ENCODE data around the gene CENPC. TPM values are rescaled to one million over a fixed set of nuclear protein-coding genes. Genes with fewer than 3 reads are reported as not detected.
A peak's percentile ranks its signal among the peaks of the same experiment; 100 is the strongest.

CENPC gene, protein sequence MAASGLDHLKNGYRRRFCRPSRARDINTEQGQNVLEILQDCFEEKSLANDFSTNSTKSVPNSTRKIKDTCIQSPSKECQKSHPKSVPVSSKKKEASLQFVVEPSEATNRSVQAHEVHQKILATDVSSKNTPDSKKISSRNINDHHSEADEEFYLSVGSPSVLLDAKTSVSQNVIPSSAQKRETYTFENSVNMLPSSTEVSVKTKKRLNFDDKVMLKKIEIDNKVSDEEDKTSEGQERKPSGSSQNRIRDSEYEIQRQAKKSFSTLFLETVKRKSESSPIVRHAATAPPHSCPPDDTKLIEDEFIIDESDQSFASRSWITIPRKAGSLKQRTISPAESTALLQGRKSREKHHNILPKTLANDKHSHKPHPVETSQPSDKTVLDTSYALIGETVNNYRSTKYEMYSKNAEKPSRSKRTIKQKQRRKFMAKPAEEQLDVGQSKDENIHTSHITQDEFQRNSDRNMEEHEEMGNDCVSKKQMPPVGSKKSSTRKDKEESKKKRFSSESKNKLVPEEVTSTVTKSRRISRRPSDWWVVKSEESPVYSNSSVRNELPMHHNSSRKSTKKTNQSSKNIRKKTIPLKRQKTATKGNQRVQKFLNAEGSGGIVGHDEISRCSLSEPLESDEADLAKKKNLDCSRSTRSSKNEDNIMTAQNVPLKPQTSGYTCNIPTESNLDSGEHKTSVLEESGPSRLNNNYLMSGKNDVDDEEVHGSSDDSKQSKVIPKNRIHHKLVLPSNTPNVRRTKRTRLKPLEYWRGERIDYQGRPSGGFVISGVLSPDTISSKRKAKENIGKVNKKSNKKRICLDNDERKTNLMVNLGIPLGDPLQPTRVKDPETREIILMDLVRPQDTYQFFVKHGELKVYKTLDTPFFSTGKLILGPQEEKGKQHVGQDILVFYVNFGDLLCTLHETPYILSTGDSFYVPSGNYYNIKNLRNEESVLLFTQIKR
- 11.8 and 24.5 TPM in 2 replicates for total RNA-seq (2014; rRNA removed; shearing (Covaris generic))
- 15.9 and 21.6 TPM in 2 replicates for polyA plus RNA-seq (2016; fragmentation: Nextera tagmentation; extraction: Ambion mirVana)
- long read RNA-seq, partial matches to known transcripts: 11 of 14 reads
- long read RNA-seq, other reads (novel, unspliced or antisense): 3 of 14 reads

GRCh38 chr4:67545199-67546003 lies at the start of gene CENPC:
CENPC (minus strand) TSS chr4:67545503; CDS start chr4:67545355, 148 bp downstream.
- no peaks in the 10 kb centered on the region for H3K9me2 ChIP-seq (ENCODE audit: insufficient read depth)

More at GRCh38 chr4:67545199-67546003, at the start of gene CENPC:
- H2AFZ ChIP-seq: peak within 1 kb of the TSS; percentile 90
- peak within 1 kb of the TSS; percentile 94 for H3K4me2 ChIP-seq
- peaks cover 4% of the 10 kb centered on the region; the same call in 1 of the 2 replicates for H3K36me3 ChIP-seq (ENCODE audit: insufficient read depth)
- H3K27ac ChIP-seq (ENCODE audit: low read depth): peak within 1 kb of the TSS; percentile 97
- ATAC-seq (peak; percentile 99), DNase-seq (ENCODE audit: low spot score) (peak; percentile 98)
- H3K79me2 ChIP-seq (replicated peaks; ENCODE audit: insufficient read depth): peaks cover 41% of the 10 kb centered on the region
- 0 out of 2 replicates have a peak, but pooled peaks cover 5% of the 10 kb centered on the region for H3K4me1 ChIP-seq (ENCODE audit: insufficient read depth)
- no peaks in the 10 kb centered on the region for H3F3A ChIP-seq (replicated peaks; ENCODE audit: low read depth)
- peaks cover 8% of the 10 kb centered on the region; the same call in 1 of the 3 replicates for H3K36me3 Mint-ChIP-seq (ENCODE audit: low read depth)
- peaks cover 4% of the 10 kb centered on the region for H3K27me3 Mint-ChIP-seq (ENCODE audit: insufficient read depth, low read depth, poor library complexity)
- H3K4me1 Mint-ChIP-seq: peaks cover 2% of the 10 kb centered on the region; the same call in 2 of the 3 replicates
- TF ChIP-seq, protein P1, sequence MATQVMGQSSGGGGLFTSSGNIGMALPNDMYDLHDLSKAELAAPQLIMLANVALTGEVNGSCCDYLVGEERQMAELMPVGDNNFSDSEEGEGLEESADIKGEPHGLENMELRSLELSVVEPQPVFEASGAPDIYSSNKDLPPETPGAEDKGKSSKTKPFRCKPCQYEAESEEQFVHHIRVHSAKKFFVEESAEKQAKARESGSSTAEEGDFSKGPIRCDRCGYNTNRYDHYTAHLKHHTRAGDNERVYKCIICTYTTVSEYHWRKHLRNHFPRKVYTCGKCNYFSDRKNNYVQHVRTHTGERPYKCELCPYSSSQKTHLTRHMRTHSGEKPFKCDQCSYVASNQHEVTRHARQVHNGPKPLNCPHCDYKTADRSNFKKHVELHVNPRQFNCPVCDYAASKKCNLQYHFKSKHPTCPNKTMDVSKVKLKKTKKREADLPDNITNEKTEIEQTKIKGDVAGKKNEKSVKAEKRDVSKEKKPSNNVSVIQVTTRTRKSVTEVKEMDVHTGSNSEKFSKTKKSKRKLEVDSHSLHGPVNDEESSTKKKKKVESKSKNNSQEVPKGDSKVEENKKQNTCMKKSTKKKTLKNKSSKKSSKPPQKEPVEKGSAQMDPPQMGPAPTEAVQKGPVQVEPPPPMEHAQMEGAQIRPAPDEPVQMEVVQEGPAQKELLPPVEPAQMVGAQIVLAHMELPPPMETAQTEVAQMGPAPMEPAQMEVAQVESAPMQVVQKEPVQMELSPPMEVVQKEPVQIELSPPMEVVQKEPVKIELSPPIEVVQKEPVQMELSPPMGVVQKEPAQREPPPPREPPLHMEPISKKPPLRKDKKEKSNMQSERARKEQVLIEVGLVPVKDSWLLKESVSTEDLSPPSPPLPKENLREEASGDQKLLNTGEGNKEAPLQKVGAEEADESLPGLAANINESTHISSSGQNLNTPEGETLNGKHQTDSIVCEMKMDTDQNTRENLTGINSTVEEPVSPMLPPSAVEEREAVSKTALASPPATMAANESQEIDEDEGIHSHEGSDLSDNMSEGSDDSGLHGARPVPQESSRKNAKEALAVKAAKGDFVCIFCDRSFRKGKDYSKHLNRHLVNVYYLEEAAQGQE (IDR thresholded peaks at IDR 0.05; ENCODE audit: unreplicated experiment): no peak
- TF ChIP-seq, protein P2, sequence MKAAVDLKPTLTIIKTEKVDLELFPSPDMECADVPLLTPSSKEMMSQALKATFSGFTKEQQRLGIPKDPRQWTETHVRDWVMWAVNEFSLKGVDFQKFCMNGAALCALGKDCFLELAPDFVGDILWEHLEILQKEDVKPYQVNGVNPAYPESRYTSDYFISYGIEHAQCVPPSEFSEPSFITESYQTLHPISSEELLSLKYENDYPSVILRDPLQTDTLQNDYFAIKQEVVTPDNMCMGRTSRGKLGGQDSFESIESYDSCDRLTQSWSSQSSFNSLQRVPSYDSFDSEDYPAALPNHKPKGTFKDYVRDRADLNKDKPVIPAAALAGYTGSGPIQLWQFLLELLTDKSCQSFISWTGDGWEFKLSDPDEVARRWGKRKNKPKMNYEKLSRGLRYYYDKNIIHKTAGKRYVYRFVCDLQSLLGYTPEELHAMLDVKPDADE (IDR thresholded peaks at IDR 0.05): peak; percentile 49; the same call in 1 of the 2 replicates
- peak; percentile 91 for TF ChIP-seq POLR2AphosphoS5 (IDR thresholded peaks at IDR 0.05; ENCODE audit: low read depth)
- peak within 1 kb of the TSS; percentile 95 for H3K27ac Mint-ChIP-seq
- peak within 1 kb of the TSS; percentile 93 for H3K4me3 ChIP-seq
- no peaks in the 10 kb centered on the region for H3K27me3 ChIP-seq (ENCODE audit: insufficient read depth)
- H3K4me3 Mint-ChIP-seq: peak within 1 kb of the TSS; percentile 92
- no peaks in the 10 kb centered on the region; the same call in 1 of the 2 replicates for H4K20me1 ChIP-seq (replicated peaks; ENCODE audit: insufficient read depth)
- H3K9me3 Mint-ChIP-seq: no peaks in the 10 kb centered on the region
